MV-4-11 (cell line): ENCODE results near the gene KBTBD3.

Source experiments
- DNase-seq: peaks from one replicate; lab custom pipeline; 2025; lab: John Stamatoyannopoulos, UW

KBTBD3 gene, protein sequence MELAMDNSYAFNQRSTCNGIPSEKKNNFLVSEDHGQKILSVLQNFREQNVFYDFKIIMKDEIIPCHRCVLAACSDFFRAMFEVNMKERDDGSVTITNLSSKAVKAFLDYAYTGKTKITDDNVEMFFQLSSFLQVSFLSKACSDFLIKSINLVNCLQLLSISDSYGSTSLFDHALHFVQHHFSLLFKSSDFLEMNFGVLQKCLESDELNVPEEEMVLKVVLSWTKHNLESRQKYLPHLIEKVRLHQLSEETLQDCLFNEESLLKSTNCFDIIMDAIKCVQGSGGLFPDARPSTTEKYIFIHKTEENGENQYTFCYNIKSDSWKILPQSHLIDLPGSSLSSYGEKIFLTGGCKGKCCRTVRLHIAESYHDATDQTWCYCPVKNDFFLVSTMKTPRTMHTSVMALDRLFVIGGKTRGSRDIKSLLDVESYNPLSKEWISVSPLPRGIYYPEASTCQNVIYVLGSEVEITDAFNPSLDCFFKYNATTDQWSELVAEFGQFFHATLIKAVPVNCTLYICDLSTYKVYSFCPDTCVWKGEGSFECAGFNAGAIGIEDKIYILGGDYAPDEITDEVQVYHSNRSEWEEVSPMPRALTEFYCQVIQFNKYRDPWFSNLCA

DNA sequence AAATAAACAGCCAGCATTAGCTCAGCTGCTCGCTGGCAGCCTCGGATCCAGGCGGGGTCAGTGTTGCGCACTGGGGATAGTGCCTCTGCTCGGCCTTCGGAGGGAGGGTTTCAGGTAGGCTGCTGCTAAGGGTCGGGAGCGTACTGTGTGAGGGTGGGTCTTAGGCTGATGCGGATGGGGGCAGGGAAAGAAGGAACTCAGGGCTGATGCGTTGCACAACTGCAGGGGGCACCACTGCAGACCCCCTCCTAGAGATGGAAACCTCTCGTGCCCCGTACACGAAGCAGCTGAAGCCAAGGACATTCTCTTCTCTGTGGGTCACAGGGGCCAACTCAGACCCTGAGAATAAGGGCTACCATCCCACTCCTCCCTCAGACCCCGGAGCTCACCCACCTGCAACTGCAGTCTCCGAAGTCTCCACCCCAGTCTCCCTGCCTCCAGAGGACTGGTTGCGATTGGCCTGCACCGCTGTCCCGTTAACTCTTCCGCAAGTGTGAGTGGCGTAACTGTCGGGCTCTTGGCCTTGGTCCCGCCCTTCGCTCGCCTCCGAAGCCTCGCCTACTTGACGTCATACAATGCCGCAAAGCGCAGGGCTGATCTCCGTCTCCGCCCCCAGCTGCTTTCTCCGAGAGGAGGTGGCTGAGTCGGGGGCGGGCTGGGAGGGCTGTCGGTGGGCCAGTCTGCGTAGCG is at the start of gene KBTBD3:
Gene KBTBD3 (minus strand): TSS at position 429 of the 690 bp plus-strand sequence. CDS start 18,250 bp downstream, outside the sequence.
- peak; percentile 99 for DNase-seq

DNA sequence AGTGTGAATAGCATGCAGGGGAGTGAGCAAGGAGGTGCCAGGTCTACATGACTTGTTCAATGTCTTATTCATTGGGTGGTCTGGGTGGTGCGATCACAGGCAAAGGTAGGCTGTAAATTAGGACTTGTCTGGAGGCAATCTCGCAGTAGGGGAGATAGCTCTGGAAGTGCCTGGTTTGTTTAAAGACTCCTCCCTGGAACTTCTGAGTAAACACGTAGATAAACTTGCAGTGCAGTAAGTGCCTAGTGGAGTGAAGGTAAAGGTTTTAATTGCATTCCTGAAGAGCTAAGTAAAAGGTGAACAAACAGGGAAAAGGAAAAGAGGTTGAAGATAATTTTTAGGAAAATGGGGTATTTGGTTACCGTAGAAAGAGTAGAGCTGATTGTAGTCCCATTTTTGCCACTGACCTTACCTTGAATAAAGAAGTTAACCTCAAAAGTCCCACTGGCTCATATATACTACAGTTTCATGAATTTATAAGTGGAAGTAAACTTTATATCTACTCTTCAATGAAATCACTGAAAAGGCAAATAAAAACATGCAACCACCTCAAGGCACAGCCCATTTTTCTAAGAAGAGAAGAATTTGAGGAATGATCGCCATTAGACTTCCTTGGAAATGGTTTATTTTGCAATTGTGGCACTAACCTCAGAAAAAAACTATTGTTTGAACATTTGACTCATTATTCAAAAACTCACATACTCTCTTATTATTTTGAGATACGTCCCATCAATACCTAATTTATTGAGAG is 44.6 kb upstream of the KBTBD3 start:
- DNase-seq: no peak

DNA sequence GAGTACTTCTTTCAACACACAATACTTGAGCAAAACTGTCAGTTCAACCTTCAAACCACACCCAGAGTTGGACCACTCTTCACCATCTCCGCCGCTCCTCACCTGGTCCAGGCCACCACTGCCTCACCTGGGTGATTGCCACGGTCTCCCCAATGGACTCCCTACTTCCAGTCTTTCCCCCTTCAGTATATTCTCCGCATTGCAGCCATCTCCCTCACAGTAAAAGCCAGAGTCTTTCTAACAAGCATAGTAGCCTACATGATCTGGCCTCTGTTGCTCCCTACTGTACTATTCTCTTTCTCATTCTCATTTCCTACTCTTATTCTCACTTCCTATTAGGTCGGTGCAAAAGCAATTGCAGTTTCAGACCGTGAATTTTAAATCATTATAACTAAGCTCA is 28.8 kb upstream of the KBTBD3 start:
- DNase-seq: no peak

DNA sequence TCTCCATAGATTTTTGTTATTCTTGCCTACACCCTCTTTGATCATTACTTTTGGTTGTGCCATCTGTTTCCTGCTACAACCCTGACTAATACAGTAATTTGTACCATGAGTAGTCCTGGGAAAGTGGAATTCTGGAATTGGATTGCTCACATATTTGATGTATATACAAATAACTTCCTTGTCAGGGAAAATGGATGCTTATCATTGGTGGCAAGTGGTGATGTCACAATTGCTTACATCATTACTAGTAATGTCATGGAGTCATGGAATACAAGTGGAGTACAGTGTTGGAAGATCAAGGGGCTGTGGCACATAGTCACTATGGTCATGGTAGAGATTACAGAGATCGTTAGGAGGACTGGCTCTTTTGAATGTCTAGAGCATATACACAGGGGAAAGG is 24.7 kb upstream of the KBTBD3 start:
- no peak for DNase-seq

DNA sequence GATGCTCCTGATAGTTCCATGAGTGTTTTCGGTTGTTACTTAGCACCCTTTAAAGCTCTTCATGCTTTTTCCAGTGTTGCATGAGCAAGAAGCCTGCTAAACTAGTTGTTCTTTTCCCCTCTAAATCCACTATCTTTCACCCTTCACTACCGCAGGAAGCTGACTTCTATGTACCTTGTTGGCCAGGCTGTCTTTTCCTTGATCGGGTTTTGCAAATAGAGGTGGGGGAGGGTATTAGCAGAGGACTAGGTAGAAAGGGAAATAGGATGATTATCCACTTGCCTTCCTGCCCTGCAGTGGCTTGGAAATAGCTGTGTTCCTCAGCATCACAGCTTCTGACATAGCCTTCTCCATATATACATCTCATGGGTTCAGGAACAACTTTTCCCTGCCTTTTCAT is 24.2 kb upstream of the KBTBD3 start:
- DNase-seq: no peak

DNA sequence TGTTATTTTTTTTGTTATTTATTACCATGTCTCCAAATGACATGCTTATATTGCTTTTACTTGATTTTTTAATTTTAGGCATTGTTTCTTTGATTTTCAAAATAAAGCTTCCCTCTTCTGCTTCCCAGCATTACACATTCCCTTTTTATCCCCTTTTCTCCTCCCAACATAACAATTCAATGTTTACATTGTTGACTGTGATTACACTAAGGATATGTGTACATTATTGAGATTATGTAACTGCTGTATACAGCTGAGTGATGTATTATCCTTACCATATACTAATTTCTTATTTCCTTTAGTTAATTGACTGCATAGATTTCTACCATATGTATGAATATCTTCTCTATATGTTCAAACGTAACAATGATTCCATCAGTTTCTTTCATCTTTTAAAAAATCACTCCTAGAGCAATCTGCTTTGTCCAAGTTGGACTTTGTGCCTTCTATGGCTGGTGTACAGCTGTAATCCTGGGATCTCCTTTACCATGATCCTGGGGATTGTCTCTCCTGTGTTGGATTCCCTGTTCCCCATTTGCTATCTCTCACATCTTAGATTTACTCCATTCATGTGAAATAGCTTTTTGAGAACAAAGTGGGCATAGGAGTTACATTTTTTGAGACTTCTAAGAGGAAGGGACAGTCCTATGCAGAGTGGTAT is 21.9 kb upstream of the KBTBD3 start:
- no peak for DNase-seq

DNA sequence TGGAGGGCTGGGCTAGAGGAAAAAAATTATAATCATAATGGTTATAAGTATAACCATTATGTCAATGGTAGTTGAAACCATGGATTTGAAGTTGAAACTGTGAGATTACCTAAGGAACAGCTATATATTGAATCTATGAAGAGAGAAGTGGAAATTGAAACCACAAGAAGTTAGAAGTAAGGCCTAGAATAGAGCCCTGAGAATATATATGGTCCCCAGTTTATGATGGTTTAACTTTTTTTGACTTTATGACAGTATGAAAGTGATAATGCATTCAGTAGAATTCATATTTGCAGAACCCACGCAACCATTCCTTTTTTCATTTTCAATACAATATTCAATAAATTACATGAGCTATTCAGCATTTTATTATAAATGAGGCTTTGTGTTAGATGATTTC is 15.3 kb upstream of the KBTBD3 start:
- DNase-seq: peak; percentile 1

DNA sequence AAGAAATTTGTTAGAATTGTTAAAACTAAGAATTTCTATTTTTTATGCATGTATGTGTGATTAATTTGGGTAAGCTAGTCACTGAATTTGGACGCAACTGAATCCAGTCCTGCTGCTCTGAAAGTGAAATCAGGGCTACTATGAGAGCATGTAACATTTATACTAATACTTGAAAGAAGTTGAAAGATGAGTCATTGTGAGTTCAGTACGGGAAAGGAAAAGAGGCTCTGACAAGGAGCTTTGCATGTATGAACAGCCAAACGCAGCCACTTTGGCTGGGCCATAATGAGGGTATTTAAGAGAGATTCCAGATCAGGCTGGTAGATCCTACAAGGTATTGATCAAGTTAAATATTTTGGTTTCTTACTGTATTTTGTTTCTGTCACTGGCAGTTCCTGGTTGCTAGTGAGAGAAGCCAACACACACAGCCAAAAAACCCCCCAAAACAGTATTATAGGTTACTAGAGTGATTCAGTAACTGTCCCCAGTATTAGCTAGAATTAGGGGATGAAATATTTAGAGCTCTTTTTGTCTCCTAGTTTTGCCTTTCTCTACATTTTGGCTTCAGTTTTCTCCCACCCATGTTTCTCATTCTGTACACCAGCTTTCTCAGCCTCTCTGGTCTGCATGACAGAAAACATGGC is 14.5 kb upstream of the KBTBD3 start:
- no peak for DNase-seq

DNA sequence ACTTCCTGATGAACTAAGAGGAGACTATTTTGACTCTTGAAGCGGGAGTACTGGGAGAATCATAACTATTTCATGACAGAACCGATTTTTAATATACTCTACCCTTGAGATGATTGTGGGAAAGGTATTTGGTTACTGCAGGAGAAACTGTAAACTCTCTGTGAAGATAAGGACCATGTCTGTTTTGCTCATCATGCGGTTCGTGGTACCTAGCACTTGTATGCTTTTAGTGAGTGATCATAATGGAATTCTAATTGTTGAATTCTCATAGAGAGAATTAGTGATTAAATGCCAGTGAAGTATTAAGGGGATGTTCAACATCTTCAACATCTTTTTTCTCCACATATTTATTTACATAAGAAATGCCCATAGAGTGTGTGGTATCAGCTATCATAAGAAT is 11.7 kb upstream of the KBTBD3 start:
- no peak for DNase-seq

DNA sequence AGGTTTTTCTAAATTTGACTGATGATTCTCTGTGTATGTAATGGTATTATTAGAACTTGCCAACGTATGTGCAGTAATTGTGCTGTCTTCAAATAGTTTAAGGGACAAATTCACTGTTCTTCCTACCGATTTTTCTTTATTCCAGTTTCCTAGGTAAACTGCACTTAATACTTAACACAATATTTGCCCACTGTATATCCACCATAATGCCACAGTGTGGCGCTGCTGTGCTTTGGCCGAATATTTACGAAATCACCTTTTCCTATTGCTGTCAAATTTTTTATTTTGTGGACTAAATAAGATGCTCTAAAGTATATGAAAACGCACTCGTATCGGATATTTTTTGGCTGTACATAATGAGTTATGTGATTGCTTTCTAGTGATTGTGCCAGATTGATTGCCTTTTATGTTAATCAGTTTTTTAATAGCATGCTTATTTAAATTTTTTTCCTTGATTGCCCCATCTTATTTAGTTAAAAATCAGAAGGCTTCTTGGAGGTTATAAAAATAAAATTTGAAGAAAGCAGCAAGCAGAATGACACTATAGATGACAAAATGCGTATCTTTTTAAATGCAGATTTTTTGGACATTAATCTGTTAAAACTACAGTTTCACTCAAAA is 10.8 kb upstream of the KBTBD3 start:
- peak; percentile 28 for DNase-seq

DNA sequence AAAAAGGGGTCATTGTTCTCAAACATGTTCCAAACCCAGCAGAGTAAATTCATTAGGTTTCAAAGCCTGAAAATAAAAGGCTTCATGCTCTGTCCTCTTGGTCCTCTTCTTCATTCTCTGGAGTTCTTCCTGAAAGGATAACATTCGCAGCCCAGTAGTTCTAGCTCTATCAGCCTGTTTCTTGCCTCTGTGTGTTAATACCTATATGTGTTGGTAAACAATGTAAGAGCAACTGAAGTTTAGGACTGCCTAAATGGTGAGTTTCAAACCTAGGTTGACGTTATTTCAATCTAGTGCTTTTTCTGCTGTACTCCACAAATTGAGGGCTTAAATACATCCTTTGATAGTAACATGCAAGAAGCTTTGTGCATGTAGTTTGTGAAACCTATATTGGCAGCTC is 9.7 kb upstream of the KBTBD3 start:
- no peak for DNase-seq

DNA sequence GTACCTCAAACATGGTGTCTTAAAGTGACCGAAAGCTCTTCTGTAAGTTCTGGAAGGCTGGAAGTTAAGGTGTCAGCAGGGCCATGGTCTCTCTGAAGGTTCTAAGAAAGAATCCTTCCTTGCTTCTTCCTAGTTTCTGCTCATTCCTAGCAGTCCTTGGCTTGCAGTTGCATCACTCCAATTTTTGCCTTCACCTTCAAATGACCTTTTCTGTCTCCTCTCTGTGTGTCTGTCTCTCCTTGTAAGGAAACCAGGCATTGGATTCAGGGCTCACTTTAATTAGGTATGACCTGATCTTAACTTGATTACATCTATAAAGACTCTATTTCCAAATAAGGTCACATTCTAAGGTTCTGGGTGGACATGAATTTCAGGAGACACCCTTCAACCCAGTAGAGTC is 9.0 kb upstream of the KBTBD3 start:
- DNase-seq: no peak

DNA sequence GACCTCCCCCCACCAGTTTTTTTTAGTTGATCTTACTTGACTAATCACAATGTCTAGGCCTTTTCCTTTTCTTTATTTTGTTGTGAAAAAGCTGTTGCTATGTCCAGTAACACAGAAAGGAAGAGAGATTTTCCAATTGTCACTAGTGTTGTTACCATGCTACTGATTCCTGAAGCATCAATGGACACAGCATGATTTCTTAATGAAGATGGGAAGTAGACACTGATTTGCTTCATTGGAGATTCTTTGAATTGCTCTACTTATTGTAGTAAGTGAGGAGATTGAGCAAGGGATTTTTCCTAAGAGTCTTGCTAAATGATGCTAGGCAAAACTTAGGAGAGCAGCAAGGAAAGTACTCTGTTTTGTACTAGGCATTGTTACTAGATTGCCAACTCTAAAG is 4.9 kb upstream of the KBTBD3 start:
- DNase-seq: no peak

DNA sequence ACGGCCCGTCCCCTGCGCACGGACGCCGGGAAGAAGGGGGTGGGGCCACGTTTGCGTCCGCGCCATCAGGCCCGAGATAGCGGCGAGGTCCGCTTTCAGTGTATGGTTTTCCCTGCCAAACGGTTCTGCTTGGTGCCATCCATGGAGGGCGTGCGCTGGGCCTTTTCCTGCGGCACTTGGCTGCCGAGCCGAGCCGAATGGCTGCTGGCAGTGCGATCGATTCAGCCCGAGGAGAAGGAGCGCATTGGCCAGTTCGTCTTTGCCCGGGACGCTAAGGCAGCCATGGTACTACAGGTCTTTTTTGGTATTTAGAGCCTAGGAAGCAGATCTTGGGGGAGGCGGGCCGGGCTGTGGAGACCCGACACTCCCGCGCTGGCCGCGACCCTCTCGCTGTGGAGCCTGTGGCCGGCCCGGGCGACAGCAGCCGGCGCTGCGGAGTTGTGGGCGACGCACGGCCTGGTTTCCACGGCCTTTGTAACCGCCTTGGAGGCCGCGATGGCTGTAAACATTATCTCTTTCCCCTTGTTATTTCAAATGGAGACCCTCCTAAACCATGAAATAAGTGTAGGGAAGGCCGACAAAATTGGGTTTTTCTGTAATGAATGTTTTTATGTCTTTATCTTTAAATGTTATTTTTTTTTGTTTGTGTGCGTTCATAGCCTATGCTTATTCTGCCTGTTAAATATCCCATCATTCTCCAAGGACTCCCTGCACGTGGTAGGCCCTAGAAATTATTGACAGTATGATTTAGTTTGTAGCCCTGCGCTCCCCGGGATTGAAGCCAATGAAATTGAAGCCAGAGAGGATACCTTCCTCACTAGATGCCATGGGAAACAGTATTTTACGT is 685 bp upstream of the KBTBD3 start, which contains the start of gene AASDHPPT:
Gene AASDHPPT (plus strand): TSS at position 54 of the 847 bp plus-strand sequence. CDS start 49 bp downstream, at position 103.
- DNase-seq: peak; percentile 47

DNA sequence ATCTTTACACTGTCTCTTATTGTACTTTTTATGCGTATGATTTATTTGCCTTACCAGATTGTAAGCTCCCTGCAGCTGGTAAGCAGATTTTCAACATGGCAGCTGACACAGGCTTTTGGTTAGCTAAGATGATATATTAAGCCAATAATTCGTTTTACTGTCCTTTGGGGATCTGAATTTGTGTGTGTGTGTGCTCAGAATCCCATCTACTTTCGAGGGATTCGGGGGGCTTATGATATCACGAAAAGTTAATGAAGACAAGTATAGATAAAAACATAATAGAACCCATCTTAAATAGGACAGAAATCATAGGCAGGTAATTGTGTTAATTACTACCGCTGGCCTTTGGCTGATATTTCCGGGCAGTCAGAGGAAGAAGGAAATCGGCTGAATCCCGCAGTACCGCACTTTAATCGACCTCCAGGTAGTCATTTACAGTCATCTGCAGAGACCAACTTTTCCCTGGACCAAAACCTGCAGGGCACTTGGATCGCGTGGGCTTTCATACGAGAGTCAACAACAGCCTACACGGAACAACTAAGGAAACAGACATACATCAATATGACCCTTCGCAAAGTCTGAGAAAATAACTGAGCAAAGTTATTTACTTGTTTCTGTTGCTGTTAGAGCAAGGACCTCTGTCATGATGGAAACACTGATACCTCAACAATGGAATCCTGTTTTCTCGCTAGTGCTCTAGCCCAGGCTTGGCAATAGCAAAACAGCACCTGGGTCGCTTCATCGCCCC is 802 bp downstream of the KBTBD3 start:
- DNase-seq: no peak

DNA sequence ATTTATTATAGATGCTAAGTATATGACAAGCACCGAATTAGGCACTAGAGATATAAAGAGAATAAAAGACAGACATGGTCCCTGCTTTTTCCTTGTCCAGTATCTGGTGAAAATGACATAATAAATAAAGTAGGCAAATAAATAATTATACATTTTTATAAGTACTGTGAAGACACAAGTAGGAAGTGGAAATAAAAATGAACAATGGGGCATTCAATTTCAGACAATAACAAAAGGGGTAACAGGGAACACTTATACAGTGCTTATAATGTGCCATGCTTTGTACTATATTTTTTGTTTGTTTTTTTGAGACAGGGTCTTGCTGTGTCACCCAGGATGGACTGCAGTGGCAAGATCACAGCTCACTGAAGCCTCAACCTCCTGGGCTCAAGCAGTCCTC is 4.3 kb downstream of the KBTBD3 start:
- DNase-seq: no peak

DNA sequence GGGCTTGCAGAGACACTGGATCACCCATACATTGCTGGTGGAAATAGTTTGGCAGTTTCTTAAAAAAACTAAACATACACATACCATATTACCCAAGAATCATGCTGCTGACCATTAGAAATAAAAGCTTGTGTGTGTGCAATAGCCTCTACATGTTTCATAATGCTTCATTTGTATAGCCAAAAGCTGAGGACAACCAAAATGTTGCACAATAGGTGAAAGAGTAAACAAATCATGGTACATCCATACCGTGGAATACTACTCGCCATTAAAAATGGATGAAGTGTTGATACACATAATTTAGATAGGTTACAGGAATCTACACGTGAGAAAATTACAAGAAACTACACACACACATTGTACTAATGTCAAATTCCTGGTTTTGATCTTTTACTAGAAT is 6.5 kb downstream of the KBTBD3 start:
- peak; percentile 18 for DNase-seq

DNA sequence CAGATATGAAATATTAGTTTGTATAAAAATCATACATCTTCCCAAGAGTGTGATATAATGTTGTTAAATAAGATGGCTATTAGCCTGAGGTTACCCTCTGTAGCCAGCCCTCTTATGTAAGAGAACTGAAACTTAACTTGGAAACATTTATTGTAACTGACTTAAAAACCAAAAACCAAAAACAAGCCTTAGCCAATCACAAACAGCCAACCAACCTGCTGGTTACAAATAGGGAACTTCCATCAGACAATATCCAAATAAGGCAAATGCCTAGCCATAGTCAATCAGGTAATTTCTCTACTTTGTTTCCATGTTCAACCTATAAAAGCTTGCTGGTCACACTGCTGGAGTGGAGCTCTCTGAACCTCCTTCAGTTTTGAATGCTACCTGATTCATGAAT is 14.1 kb downstream of the KBTBD3 start:
- peak; percentile 85 for DNase-seq
